CD8-positive, alpha-beta memory T cell (primary cell): ENCODE measurements around the gene UGT1A4. TPM values are rescaled to one million over a fixed set of nuclear protein-coding genes. Genes with fewer than 3 reads are reported as not detected.

ENCODE experiments used
- CTCF ChIA-PET: fragments of 350-600 bp; sonication (Branson Sonifier 250); formaldehyde crosslinking; loops from one replicate; lab custom pipeline; 2021; ENCODE audit warnings: antibody characterized with exemption; lab: Charles Lee
- POLR2A ChIA-PET: fragments of 350-600 bp; sonication (Branson Sonifier 250); formaldehyde crosslinking; loops from one replicate; lab custom pipeline; 2021; ENCODE audit warnings: antibody characterized with exemption; lab: Charles Lee
- DNase-seq, 5 donors: peaks; one replicate each; pipeline versions ENCODE4 v3.0.0 to v3.0.0-alpha.2; 2020 to 2022; ENCODE audit warnings: mixed read lengths in 1 of 5
- H3K27ac ChIP-seq: one replicate; pipeline ENCODE4 v1.7.0; 2013; ENCODE audit warnings: low read depth, mild to moderate bottlenecking, low read length, moderate library complexity
- H3K27me3 ChIP-seq: 2 replicates; pipeline ENCODE4 v1.7.0; 2013; ENCODE audit warnings: low read length, mild to moderate bottlenecking; ENCODE audit not compliant: insufficient read depth, poor library complexity, severe bottlenecking
- H3K36me3 ChIP-seq: 2 replicates; pipeline ENCODE4 v1.7.0; 2013; ENCODE audit warnings: mild to moderate bottlenecking, low read length, moderate library complexity; ENCODE audit not compliant: insufficient read depth
- H3K4me1 ChIP-seq: 2 replicates; pipeline ENCODE4 v1.7.0; 2013; ENCODE audit warnings: mild to moderate bottlenecking, low read length, moderate library complexity; ENCODE audit not compliant: insufficient read depth
- H3K4me3 ChIP-seq: 2 replicates; pipeline ENCODE4 v1.7.0; 2013; ENCODE audit warnings: mild to moderate bottlenecking, low read length
- H3K9me3 ChIP-seq: 2 replicates; pipeline ENCODE4 v1.7.0; 2013; ENCODE audit warnings: mild to moderate bottlenecking, low read length
- H3K27ac Mint-ChIP-seq, 8 donors: one replicate each; pipeline ENCODE4 v1.8.0; 2020 to 2021; ENCODE audit warnings: mixed read lengths in 8 of 8, mild to moderate bottlenecking in 6 of 8, inconsistent platforms in 3 of 8, moderate library complexity in 3 of 8
- H3K27me3 Mint-ChIP-seq, 2 donors: one replicate each; pipeline ENCODE4 v1.8.0; 2020 to 2021; ENCODE audit warnings: mixed read lengths in 2 of 2, mild to moderate bottlenecking in 1 of 2, moderate library complexity in 1 of 2
- H3K36me3 Mint-ChIP-seq, 3 donors: one replicate each; pipeline ENCODE4 v1.8.0; 2020 to 2021; ENCODE audit warnings: mixed read lengths in 3 of 3, inconsistent platforms in 1 of 3, mild to moderate bottlenecking in 1 of 3
- H3K4me1 Mint-ChIP-seq, 3 donors: one replicate each; pipeline ENCODE4 v1.8.0; 2020 to 2021; ENCODE audit warnings: mixed read lengths in 3 of 3, inconsistent platforms in 1 of 3, mild to moderate bottlenecking in 1 of 3
- H3K4me3 Mint-ChIP-seq, 7 donors: one replicate each; pipeline ENCODE4 v1.8.0; 2020 to 2021; ENCODE audit warnings: mixed read lengths in 7 of 7, mild to moderate bottlenecking in 6 of 7, moderate library complexity in 4 of 7, inconsistent platforms in 2 of 7
- H3K9me3 Mint-ChIP-seq, 5 donors: one replicate each; pipeline ENCODE4 v1.8.0; 2020 to 2022; ENCODE audit warnings: mixed read lengths in 5 of 5, mild to moderate bottlenecking in 3 of 5, moderate library complexity in 2 of 5, inconsistent platforms in 1 of 5
- polyA plus RNA-seq: library from polyadenylated mRNA; unstranded; fragments of 300-500 nt; fragmentation: Illumina TruSeq; gene quantifications from one replicate; pipeline ENCODE4 v1.2.3, GENCODE V29; 2021
- total RNA-seq, 2 experiments: library from RNA; stranded (reverse); gene quantifications; one replicate each; pipeline ENCODE4 v1.2.3, GENCODE V29; 2021

Gene UGT1A4
- total and polyA plus RNA-seq, 3 experiments from 2014 or later = not detected

DNA sequence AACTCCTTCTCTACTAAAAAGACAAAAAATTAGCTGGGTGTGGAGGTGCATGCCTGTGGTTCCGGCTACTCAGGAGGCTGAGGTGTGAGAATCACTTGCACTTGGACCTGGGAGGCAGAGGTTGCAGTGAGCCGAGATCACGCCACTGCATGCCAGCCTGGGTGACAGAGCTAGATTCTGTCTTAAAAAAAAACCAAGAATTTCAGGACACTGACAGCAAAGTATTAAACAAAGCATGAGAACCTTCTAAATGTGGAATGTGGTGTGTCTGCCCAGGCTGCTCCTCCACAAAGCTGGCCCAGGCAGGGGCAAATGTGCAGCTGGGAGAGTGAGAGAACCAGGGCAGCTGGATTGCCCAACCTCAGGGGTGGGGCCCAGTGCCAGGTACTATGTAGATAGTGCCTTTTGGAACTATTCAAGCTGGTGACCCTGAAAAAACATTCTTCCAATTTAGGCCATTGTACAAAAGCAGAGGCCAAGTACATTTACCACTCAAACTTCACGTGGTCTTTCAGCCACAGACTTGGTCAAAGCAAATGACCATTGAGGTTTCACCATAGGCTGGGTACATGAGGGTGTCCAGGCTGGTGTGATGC lies 12.5 kb upstream of the UGT1A4 start:
- Mint-ChIP-seq H3K9me3 (peaks cover 0 to 6% (median 4%) of the 10 kb centered on the region in 5 donors), H3K4me1 (no peaks in the 10 kb centered on the region), H3K36me3 (peaks cover 0 to 2% (median 0%) of the 10 kb centered on the region in 3 donors), H3K27ac (no peak overlapping the region), H3K27me3 (peaks cover 22 to 26% of the 10 kb centered on the region in 2 donors), H3K4me3 (no peak overlapping the region)
- H3K27ac ChIP-seq = no peak overlapping the region
- H3K9me3 ChIP-seq = no peaks in the 10 kb centered on the region
- no peak for DNase-seq
- POLR2A ChIA-PET = no interaction called here
- no peaks in the 10 kb centered on the region for H3K4me1 ChIP-seq
- no peaks in the 10 kb centered on the region for H3K27me3 ChIP-seq
- H3K36me3 ChIP-seq = no peaks in the 10 kb centered on the region
- CTCF ChIA-PET = interaction anchor here (1.2 kb wide), 1 partner anchor 10 kb away, joined by 3 read pairs; no protein-coding TSS in a partner anchor
- no peak overlapping the region for H3K4me3 ChIP-seq

DNA sequence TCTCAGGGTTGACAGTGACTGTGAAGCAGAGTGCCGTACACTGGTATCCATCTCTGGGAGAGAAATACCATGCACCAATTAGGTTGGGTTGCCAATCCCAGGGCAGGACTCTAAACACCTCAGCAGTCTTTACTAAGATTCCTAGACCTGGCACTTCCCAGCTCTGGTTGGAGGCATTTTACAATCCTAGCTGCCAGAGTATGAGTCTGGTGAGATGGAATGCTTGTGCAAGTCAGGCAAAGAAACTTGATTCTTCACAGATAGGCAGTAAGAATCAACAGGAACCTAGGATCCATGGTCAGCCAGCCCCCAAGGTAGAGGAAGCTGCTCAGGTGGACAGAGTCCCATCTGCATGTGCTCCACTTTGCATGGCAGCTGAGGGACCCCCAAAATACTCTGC lies 11.8 kb upstream of the UGT1A4 start:
- H3K9me3 Mint-ChIP-seq = peaks cover 0 to 6% (median 4%) of the 10 kb centered on the region in 5 donors
- H3K9me3 ChIP-seq = no peaks in the 10 kb centered on the region
- DNase-seq = no peak
- no peaks in the 10 kb centered on the region for H3K4me1 Mint-ChIP-seq
- peaks cover 22 to 32% of the 10 kb centered on the region in 2 donors for H3K27me3 Mint-ChIP-seq
- H3K36me3 Mint-ChIP-seq = peaks cover 0 to 2% (median 0%) of the 10 kb centered on the region in 3 donors
- no peak overlapping the region for H3K4me3 Mint-ChIP-seq
- H3K36me3 ChIP-seq = no peaks in the 10 kb centered on the region
- no peak overlapping the region for H3K27ac Mint-ChIP-seq
- H3K4me3 ChIP-seq = no peak overlapping the region
- POLR2A ChIA-PET = interaction anchor here (0.7 kb wide), 1 partner anchor 11 kb away, joined by 7 read pairs; no protein-coding TSS in a partner anchor
- H3K27me3 ChIP-seq = no peaks in the 10 kb centered on the region
- CTCF ChIA-PET = interaction anchor here (1.2 kb wide), 1 partner anchor 10 kb away, joined by 3 read pairs; no protein-coding TSS in a partner anchor
- H3K27ac ChIP-seq = no peak overlapping the region
- H3K4me1 ChIP-seq = no peaks in the 10 kb centered on the region

DNA sequence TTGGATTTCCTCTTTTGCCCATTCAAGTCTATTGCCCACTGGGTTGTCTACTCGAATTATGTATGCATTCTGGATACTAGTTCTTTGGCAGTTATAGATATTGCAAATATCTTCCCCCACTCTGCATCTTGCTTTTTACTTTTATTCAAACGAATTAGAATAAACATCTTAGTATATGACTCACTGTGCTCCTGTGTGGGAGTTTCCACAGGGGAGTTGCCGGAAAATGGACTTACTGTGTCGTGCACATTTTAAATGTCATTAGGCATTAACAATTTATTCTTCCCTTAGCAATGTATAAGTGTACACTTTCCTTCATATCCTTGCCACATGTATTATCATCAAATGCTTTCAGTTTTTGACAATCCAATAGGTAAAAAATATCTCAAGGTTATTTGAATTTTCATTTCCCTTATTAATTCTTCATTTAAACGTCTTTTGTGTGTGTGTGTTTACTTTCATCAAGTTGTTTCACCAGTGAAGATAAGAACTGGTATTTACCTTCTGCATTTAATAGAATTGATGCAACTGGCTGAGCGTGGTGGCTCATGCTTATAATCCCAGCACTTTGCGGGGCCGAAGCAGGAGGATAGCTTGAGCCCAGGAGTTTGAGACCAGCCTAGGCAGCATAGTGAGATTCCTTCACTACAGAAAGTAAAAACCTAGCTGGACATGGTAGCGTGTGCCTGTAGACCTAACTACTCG lies 10.4 kb upstream of the UGT1A4 start:
- H3K27me3 Mint-ChIP-seq = peaks cover 24 to 38% of the 10 kb centered on the region in 2 donors

DNA sequence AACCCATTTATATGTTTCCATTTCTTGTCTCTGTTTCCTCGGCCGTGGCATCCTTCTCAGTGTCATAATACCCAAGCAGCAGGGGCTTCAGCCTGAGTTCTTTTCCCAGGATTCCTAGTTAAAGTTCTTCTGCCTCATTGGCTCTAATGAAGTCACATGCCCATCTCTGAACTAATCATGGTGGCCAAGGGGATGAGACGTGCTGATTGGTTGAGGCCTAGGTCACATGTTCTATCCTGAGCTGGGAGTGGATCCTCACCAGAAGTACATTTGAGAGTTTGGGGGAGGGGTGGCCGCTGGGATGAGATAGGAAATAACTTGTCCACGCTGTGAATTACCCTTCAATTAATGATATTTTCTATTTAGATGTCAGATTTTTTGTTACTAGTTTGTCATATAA lies 9.6 kb upstream of the UGT1A4 start:
- Histone ChIP-seq H3K27ac (no peak overlapping the region), H3K4me1 (no peaks in the 10 kb centered on the region), H3K27me3 (no peaks in the 10 kb centered on the region), H3K9me3 (no peaks in the 10 kb centered on the region), H3K4me3 (no peak overlapping the region), H3K36me3 (no peaks in the 10 kb centered on the region)
- H3K4me1 Mint-ChIP-seq = no peaks in the 10 kb centered on the region
- H3K27ac Mint-ChIP-seq = no peak overlapping the region
- H3K4me3 Mint-ChIP-seq = no peak overlapping the region
- ChIA-PET CTCF (no interaction called here), POLR2A (no interaction called here)
- H3K36me3 Mint-ChIP-seq = peaks cover 0 to 2% (median 0%) of the 10 kb centered on the region in 3 donors
- peaks cover 25 to 46% of the 10 kb centered on the region in 2 donors for H3K27me3 Mint-ChIP-seq
- peaks cover 0 to 5% (median 4%) of the 10 kb centered on the region in 5 donors for H3K9me3 Mint-ChIP-seq
- DNase-seq = no peak

More for the DNA sequence above, 10.4 kb upstream of the UGT1A4 start:
- no peaks in the 10 kb centered on the region for H3K9me3 ChIP-seq
- CTCF ChIA-PET = no interaction called here
- no peaks in the 10 kb centered on the region for H3K4me1 ChIP-seq
- Mint-ChIP-seq H3K36me3 (peaks cover 0 to 2% (median 0%) of the 10 kb centered on the region in 3 donors), H3K4me3 (no peak overlapping the region), H3K4me1 (no peaks in the 10 kb centered on the region), H3K27ac (no peak overlapping the region), H3K9me3 (peaks cover 0 to 6% (median 4%) of the 10 kb centered on the region in 5 donors)
- no peak for DNase-seq
- H3K4me3 ChIP-seq = no peak overlapping the region
- POLR2A ChIA-PET = no interaction called here
- no peaks in the 10 kb centered on the region for H3K36me3 ChIP-seq
- H3K27ac ChIP-seq = no peak overlapping the region
- H3K27me3 ChIP-seq = no peaks in the 10 kb centered on the region

DNA sequence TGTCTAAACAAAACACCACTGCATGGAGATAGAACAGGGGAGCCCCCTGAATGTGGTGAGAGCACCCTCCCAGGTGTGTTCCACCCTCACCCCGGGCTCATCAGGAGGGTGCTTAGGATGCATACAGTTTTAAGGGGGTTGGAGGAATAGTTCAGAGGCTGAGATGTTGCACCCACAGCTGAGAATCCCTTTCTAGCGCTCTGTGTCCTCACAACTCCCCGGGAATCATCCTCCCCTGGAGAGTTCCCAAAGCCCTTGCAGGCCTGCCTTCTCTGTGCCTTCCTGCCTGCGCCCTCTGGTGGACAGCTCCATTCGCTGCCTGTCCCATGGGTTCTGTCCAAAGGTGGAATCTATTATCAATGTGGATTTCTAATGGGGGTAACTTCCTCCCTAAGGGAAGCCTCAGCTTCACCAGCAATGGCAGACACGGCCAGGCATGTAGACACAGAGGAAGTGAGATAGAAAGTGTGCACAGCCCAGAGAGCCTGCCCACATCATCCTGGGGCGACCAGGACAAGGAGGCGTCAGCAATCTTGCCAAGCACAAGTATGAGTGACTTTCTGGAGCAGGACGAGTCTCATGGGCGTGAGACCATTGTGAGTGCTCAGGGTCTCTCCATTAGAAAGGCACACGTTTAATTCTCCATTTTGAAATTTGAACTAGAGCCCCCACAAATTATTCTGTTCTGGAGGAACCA lies 7.1 kb upstream of the UGT1A4 start:
- CTCF ChIA-PET = interaction anchor here (1.1 kb wide), 1 partner anchor 17 kb away, joined by 3 read pairs; no protein-coding TSS in a partner anchor
- Histone ChIP-seq H3K4me3 (no peak overlapping the region), H3K27ac (no peak overlapping the region), H3K36me3 (no peaks in the 10 kb centered on the region), H3K27me3 (no peaks in the 10 kb centered on the region), H3K4me1 (no peaks in the 10 kb centered on the region), H3K9me3 (no peaks in the 10 kb centered on the region)
- no peaks in the 10 kb centered on the region for H3K4me1 Mint-ChIP-seq
- H3K36me3 Mint-ChIP-seq = no peaks in the 10 kb centered on the region
- H3K9me3 Mint-ChIP-seq = no peaks in the 10 kb centered on the region
- H3K4me3 Mint-ChIP-seq = no peak overlapping the region
- H3K27me3 Mint-ChIP-seq = peaks cover 14 to 58% of the 10 kb centered on the region in 2 donors
- H3K27ac Mint-ChIP-seq = no peak overlapping the region
- peak; percentile 13 to 73 (median 34) for DNase-seq
- POLR2A ChIA-PET = no interaction called here

DNA sequence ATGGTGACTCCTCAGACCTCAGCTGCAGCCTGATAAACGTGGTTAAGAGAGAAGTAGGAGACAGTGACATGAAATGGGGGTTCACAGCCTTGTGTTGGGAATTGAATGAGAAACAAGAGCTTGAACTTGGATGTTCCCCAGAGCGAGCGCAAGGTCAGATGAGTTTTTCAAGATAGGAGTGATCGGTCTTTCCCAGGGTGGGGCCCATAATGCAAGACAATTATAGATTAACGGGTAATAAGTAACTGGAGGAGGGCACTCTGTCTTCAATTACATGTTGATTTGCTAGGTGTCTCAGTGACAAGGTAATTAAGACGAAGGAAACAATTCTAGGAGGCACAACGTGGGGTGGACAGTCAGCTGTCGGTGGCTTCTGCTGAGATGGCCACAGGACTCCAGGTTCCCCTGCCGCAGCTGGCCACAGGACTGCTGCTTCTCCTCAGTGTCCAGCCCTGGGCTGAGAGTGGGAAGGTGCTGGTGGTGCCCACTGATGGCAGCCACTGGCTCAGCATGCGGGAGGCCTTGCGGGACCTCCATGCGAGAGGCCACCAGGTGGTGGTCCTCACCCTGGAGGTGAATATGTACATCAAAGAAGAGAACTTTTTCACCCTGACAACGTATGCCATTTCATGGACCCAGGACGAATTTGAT lies 5.8 kb upstream of the UGT1A4 start, which contains the start of gene UGT1A5:
TSS of gene UGT1A5 (plus strand) at position 297 of the 651 bp plus-strand sequence. CDS start at position 382, 85 bp downstream.
- Mint-ChIP-seq H3K4me3 (no peak within 1 kb of the TSS), H3K27me3 (peaks cover 22 to 62% of the 10 kb centered on the region in 2 donors), H3K4me1 (no peaks in the 10 kb centered on the region), H3K9me3 (no peaks in the 10 kb centered on the region), H3K27ac (peak within 1 kb of the TSS in 1 of 8 donors; percentile 70), H3K36me3 (no peaks in the 10 kb centered on the region)
- POLR2A ChIA-PET = no interaction called here
- Histone ChIP-seq H3K4me1 (no peaks in the 10 kb centered on the region), H3K9me3 (no peaks in the 10 kb centered on the region), H3K36me3 (no peaks in the 10 kb centered on the region), H3K27ac (no peak within 1 kb of the TSS), H3K4me3 (no peak within 1 kb of the TSS), H3K27me3 (no peaks in the 10 kb centered on the region)
- CTCF ChIA-PET = no interaction called here
- no peak for DNase-seq

DNA sequence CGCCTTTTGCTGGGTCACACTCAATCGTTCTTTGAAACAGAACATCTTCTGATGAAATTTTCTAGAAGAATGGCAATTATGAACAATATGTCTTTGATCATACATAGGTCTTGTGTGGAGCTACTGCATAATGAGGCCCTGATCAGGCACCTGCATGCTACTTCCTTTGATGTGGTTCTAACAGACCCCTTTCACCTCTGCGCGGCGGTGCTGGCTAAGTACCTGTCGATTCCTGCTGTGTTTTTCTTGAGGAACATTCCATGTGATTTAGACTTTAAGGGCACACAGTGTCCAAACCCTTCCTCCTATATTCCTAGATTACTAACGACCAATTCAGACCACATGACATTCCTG lies 5.3 kb upstream of the UGT1A4 start:
- no peak overlapping the region for H3K4me3 Mint-ChIP-seq
- CTCF ChIA-PET = no interaction called here

More for the DNA sequence above, 5.3 kb upstream of the UGT1A4 start:
- Histone ChIP-seq H3K4me1 (no peaks in the 10 kb centered on the region), H3K36me3 (no peaks in the 10 kb centered on the region), H3K9me3 (no peaks in the 10 kb centered on the region), H3K27ac (no peak overlapping the region), H3K27me3 (no peaks in the 10 kb centered on the region), H3K4me3 (no peak overlapping the region)
- DNase-seq = no peak
- Mint-ChIP-seq H3K4me1 (no peaks in the 10 kb centered on the region), H3K36me3 (no peaks in the 10 kb centered on the region), H3K27me3 (peaks cover 22 to 65% of the 10 kb centered on the region in 2 donors), H3K27ac (no peak overlapping the region), H3K9me3 (no peaks in the 10 kb centered on the region)
- POLR2A ChIA-PET = no interaction called here
